ENCODE data around the gene NLGN2. TPM values are rescaled to one million over a fixed set of nuclear protein-coding genes. Genes with fewer than 3 reads are reported as not detected.
A peak's percentile ranks its signal among the peaks of the same experiment; 100 is the strongest.
"Not testable (repeated sequence)": the region's sequence is repeated elsewhere in the genome, so short reads cannot be mapped to it uniquely, and the experiment has no call there.

Gene NLGN2
- total RNA-seq, 1 experiment from 2014 or later, result 70.2 TPM

GRCh38 chr17:7367918-7368598 is 39.6 kb upstream of the NLGN2 start:
- H3K9me3 ChIP-seq (ENCODE audit: control insufficient read depth, low read depth, low read length), result no peaks in the 10 kb centered on the region
- no CpG with 5 or more reads among the region's 13 CpGs for WGBS (ENCODE audit: extremely low coverage, insufficient read length, low lambda C conversion rate)
- H3K18ac ChIP-seq (ENCODE audit: insufficient read length, low read depth, low read length), result no peak overlapping the region
- no peak overlapping the region for H2AFZ ChIP-seq (ENCODE audit: low read length)
- no peak overlapping the region for H3K56ac ChIP-seq (ENCODE audit: insufficient read length, low read depth, low read length)
- no peaks in the 10 kb centered on the region for H3K9me3 Mint-ChIP-seq
- no peak overlapping the region for H2BK15ac ChIP-seq (ENCODE audit: low read depth, low read length)
- no peaks in the 10 kb centered on the region for H3K36me3 Mint-ChIP-seq (ENCODE audit: insufficient read depth in 1 of 3, low read depth in 3 of 3)
- H3K79me2 ChIP-seq (ENCODE audit: insufficient read depth, low read length), result no peaks in the 10 kb centered on the region
- no peaks in the 10 kb centered on the region for H3K79me1 ChIP-seq (ENCODE audit: insufficient read depth, low read depth, low read length, poor library complexity, severe bottlenecking)
- no peaks in the 10 kb centered on the region for H3K23me2 ChIP-seq (ENCODE audit: insufficient read length, low read depth, low read length, poor library complexity, severe bottlenecking)
- no peak overlapping the region for H3K27ac Mint-ChIP-seq
- no peak for TF ChIP-seq CTCF (conservative IDR thresholded peaks at IDR 0.05)
- H4K8ac ChIP-seq (replicated peaks; ENCODE audit: insufficient read length, low read depth, low read length), result no peak overlapping the region
- H3K4me2 ChIP-seq (ENCODE audit: insufficient read depth, insufficient read length, low read length), result peak overlapping the region; percentile 24
- no peak overlapping the region for H2AK5ac ChIP-seq (ENCODE audit: insufficient read length, low read length)
- DNase-seq, result no peak
- H3K4ac ChIP-seq (ENCODE audit: low read depth, low read length), result no peak overlapping the region
- no peak overlapping the region for H4K91ac ChIP-seq (ENCODE audit: insufficient read length, low read depth, low read length)
- no peak overlapping the region for H3K23ac ChIP-seq (ENCODE audit: insufficient read length, low read depth, low read length)
- H2BK12ac ChIP-seq (ENCODE audit: insufficient read length, low read depth, low read length), result no peak overlapping the region
- H3T11ph ChIP-seq (ENCODE audit: low read length), result no peak overlapping the region
- H3K4me1 Mint-ChIP-seq, result peaks cover 5 to 24% of the 10 kb centered on the region in 2 experiments
- H3K27ac ChIP-seq (ENCODE audit: insufficient read length, low read depth, low read length), result no peak overlapping the region
- no peak overlapping the region for H3K14ac ChIP-seq (ENCODE audit: insufficient read depth, low read length)
- H2BK5ac ChIP-seq (ENCODE audit: insufficient read length, low read length), result no peak overlapping the region
- peaks cover 6% of the 10 kb centered on the region; the same call in 1 of the 2 replicates for H3K27me3 Mint-ChIP-seq (ENCODE audit: low read depth)
- H2BK120ac ChIP-seq (ENCODE audit: low read depth, low read length, poor library complexity, severe bottlenecking), result no peak overlapping the region
- H3K4me1 ChIP-seq (ENCODE audit: insufficient read depth, low read length), result peaks cover 5% of the 10 kb centered on the region; the same call in 1 of the 2 replicates
- H4K20me1 ChIP-seq (ENCODE audit: control insufficient read depth, insufficient read depth, insufficient read length), result no peaks in the 10 kb centered on the region
- no peaks in the 10 kb centered on the region for H3K27me3 ChIP-seq (ENCODE audit: insufficient read depth, low read length)
- no peak overlapping the region for H2BK20ac ChIP-seq (ENCODE audit: low read depth, low read length, poor library complexity, severe bottlenecking)
- H3K9ac ChIP-seq (ENCODE audit: extremely low read depth, insufficient read length, low read length), result no peak overlapping the region
- H3K4me3 Mint-ChIP-seq, result peak overlapping the region in 1 of 2 experiments; percentile 61; a peak in 3 of 5 replicates
- no peak overlapping the region for H4K5ac ChIP-seq (ENCODE audit: insufficient read length, low read depth, low read length)

DNA sequence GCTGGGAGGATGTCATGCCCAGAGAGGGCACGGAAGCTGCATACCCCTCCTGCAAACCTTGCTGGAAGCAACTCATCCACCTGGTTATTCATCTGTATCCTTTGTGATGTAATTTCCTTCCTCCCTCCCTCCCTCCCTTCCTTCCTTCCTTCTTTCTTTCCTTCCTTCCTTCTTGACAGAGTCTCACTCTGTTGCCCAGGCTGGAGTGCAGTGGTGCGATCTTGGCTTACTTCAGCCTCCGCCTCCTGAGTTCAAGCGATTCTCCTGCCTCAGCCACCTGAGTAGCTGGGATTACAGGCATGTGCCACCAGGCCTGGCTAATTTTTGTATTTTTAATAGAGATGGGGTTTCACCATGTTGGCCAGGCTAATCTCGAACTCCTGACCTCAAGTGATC is 39.0 kb upstream of the NLGN2 start:
- H3K27me3 Mint-ChIP-seq (ENCODE audit: low read depth); H3K18ac ChIP-seq (ENCODE audit: insufficient read length, low read depth, low read length); H3K23me2 ChIP-seq (ENCODE audit: insufficient read length, low read depth, low read length, poor library complexity, severe bottlenecking); H2BK12ac ChIP-seq (ENCODE audit: insufficient read length, low read depth, low read length); H3K27ac ChIP-seq (ENCODE audit: insufficient read length, low read depth, low read length); H3K36me3 Mint-ChIP-seq (ENCODE audit: insufficient read depth in 1 of 3, low read depth in 3 of 3); H4K5ac ChIP-seq (ENCODE audit: insufficient read length, low read depth, low read length); H3T11ph ChIP-seq (ENCODE audit: low read length); H3K9me3 ChIP-seq (ENCODE audit: control insufficient read depth, low read depth, low read length); H4K91ac ChIP-seq (ENCODE audit: insufficient read length, low read depth, low read length); H3K56ac ChIP-seq (ENCODE audit: insufficient read length, low read depth, low read length); H3K79me2 ChIP-seq (ENCODE audit: insufficient read depth, low read length); H3K4me1 ChIP-seq (ENCODE audit: insufficient read depth, low read length); H4K8ac ChIP-seq (replicated peaks; ENCODE audit: insufficient read length, low read depth, low read length); H2AFZ ChIP-seq (ENCODE audit: low read length); H2BK120ac ChIP-seq (ENCODE audit: low read depth, low read length, poor library complexity, severe bottlenecking); H3K4ac ChIP-seq (ENCODE audit: low read depth, low read length); H2AK5ac ChIP-seq (ENCODE audit: insufficient read length, low read length); H3K27ac Mint-ChIP-seq; H3K9me3 Mint-ChIP-seq; H3K23ac ChIP-seq (ENCODE audit: insufficient read length, low read depth, low read length); H3K9ac ChIP-seq (ENCODE audit: extremely low read depth, insufficient read length, low read length); H4K20me1 ChIP-seq (ENCODE audit: control insufficient read depth, insufficient read depth, insufficient read length); H2BK5ac ChIP-seq (ENCODE audit: insufficient read length, low read length); H2BK20ac ChIP-seq (ENCODE audit: low read depth, low read length, poor library complexity, severe bottlenecking); H3K79me1 ChIP-seq (ENCODE audit: insufficient read depth, low read depth, low read length, poor library complexity, severe bottlenecking); H2BK15ac ChIP-seq (ENCODE audit: low read depth, low read length); DNase-seq; H3K27me3 ChIP-seq (ENCODE audit: insufficient read depth, low read length); H3K14ac ChIP-seq (ENCODE audit: insufficient read depth, low read length): not testable (repeated sequence)
- Mint-ChIP-seq H3K4me1 (peaks cover 5 to 24% of the 10 kb centered on the region in 2 experiments), H3K4me3 (peak overlapping the region in 1 of 2 experiments; percentile 61; a peak in 1 of 5 replicates)
- WGBS (ENCODE audit: extremely low coverage, insufficient read length, low lambda C conversion rate), result no CpG with 5 or more reads among the region's 5 CpGs
- H3K4me2 ChIP-seq (ENCODE audit: insufficient read depth, insufficient read length, low read length), result peak overlapping the region; percentile 24
